ENCODE measurements around the gene RAB11B. TPM values are rescaled to one million over a fixed set of nuclear protein-coding genes. Genes with fewer than 3 reads are reported as not detected.

RAB11B gene
- total and polyA plus RNA-seq, 9 of the 15 experiments (the other 6 are each of a cell fraction or from before 2014, with no cell fraction given): 0.74 to 71.0 (median 13.8) TPM

GRCh38 chr19:8388612-8388958, 1.6 kb upstream of the RAB11B start:
- Histone ChIP-seq H3K4me2 (ENCODE audit: insufficient read depth, low read length) (peak overlapping the region; percentile 77), H4K20me1 (replicated peaks; ENCODE audit: control insufficient read depth, insufficient read depth, low read length) (peaks cover 17% of the 10 kb centered on the region), H3K27ac (ENCODE audit: extremely low read depth, low read depth, low read length) (no peak overlapping the region), H3K4me3 (no peak overlapping the region), H3K9me3 (replicated peaks; ENCODE audit: control insufficient read depth, insufficient read depth, low read depth, low read length) (peaks cover 4% of the 10 kb centered on the region), H3K79me2 (ENCODE audit: control insufficient read depth, insufficient read depth, low read length) (peaks cover 32% of the 10 kb centered on the region), H3K4me1 (replicated peaks in 1 of 2; ENCODE audit: control insufficient read depth in 2 of 2, insufficient read depth in 2 of 2, low read length in 2 of 2) (peaks cover 17 to 33% of the 10 kb centered on the region in 2 experiments; a peak in 4 of 5 replicates), H3K36me3 (ENCODE audit: control insufficient read depth, insufficient read depth, low read length) (0 out of 3 replicates have a peak, but pooled peaks cover 4% of the 10 kb centered on the region), H2AFZ (ENCODE audit: low read depth, low read length) (no peak overlapping the region), H3K9ac (ENCODE audit: insufficient read depth in 1 of 2, low read depth in 2 of 2, low read length in 2 of 2) (peak overlapping the region in 1 of 2 experiments; percentile 69; a peak in 2 of 4 replicates), H3K27me3 (ENCODE audit: control insufficient read depth in 2 of 2, insufficient read depth in 2 of 2, low read length in 2 of 2) (no peaks in the 10 kb centered on the region), H3K9me1 (ENCODE audit: control insufficient read depth, insufficient read depth, low read length) (no peaks in the 10 kb centered on the region)
- TF ChIP-seq BMI1 (IDR thresholded peaks at IDR 0.05; ENCODE audit: low read length) (no peak), HMBOX1 (IDR thresholded peaks at IDR 0.05) (no peak), SOX6 (IDR thresholded peaks at IDR 0.05) (no peak), MAFK (IDR thresholded peaks at IDR 0.05; ENCODE audit: low read length) (no peak), MTA2 (IDR thresholded peaks at IDR 0.05; ENCODE audit: low read depth) (no peak), NR2C2 (CRISPR knock-in tag; IDR thresholded peaks at IDR 0.05) (no peak), NR2C2 (tag; IDR thresholded peaks at IDR 0.05) (no peak), FOS (IDR thresholded peaks at IDR 0.05; ENCODE audit: extremely low read depth, insufficient read length) (no peak), CREB1 (IDR thresholded peaks at IDR 0.05) (no peak), CREB1 (CRISPR knock-in tag; IDR thresholded peaks at IDR 0.05) (no peak), ERF (CRISPR knock-in tag; IDR thresholded peaks at IDR 0.05) (no peak), MTA3 (IDR thresholded peaks at IDR 0.05; ENCODE audit: borderline replicate concordance) (no peak), NR4A1 (CRISPR knock-in tag; IDR thresholded peaks at IDR 0.05) (no peak), NR4A1 (tag; IDR thresholded peaks at IDR 0.05) (no peak), CHD4 (IDR thresholded peaks at IDR 0.05; ENCODE audit: insufficient read depth, insufficient replicate concordance, low read depth, low read length, poor library complexity, severe bottlenecking) (no peak), EP300 (IDR thresholded peaks at IDR 0.05; ENCODE audit: low read length) (no peak), ZBTB34 (CRISPR knock-in tag; IDR thresholded peaks at IDR 0.05) (no peak), CGGBP1 (CRISPR knock-in tag; IDR thresholded peaks at IDR 0.05) (no peak)
- ChIA-PET POLR2A (interaction anchor here (0.6 kb wide), 1 partner anchor 10 kb away, joined by 4 read pairs; no protein-coding TSS in a partner anchor), CTCF (ENCODE audit: low intra/inter-chr PET ratio) (no interaction called here)
- intact Hi-C loops (cut with micrococcal nuclease): no loop called here
- no peak for FAIRE-seq
- 31% methylated on average over 2 of the region's 2 CpGs for WGBS (ENCODE audit: insufficient coverage, low coverage, missing lambda C conversion rate)
- no peak for DNase-seq (ENCODE audit: extremely low read depth in 1 of 4, low spot score in 3 of 4)
- ATAC-seq: no peak
- BruUV-seq (replicated peaks): no TSS peak
- in situ Hi-C loops (cut with MboI): no loop called here

All from K562 (cell line).